HG03354 (cell line): ENCODE results near the gene NIP7.
"Not testable (repeated sequence)": the region's sequence is repeated elsewhere in the genome, so short reads cannot be mapped to it uniquely, and the experiment has no call there.

Experiments
- ATAC-seq: cut with Tn5 transposase; IDR thresholded peaks from one replicate; pipeline ENCODE4 v1.9.1; 2021; ENCODE audit warnings: mild to moderate bottlenecking; ENCODE audit not compliant: unreplicated experiment, poor library complexity, severe bottlenecking

Gene NIP7

DNA sequence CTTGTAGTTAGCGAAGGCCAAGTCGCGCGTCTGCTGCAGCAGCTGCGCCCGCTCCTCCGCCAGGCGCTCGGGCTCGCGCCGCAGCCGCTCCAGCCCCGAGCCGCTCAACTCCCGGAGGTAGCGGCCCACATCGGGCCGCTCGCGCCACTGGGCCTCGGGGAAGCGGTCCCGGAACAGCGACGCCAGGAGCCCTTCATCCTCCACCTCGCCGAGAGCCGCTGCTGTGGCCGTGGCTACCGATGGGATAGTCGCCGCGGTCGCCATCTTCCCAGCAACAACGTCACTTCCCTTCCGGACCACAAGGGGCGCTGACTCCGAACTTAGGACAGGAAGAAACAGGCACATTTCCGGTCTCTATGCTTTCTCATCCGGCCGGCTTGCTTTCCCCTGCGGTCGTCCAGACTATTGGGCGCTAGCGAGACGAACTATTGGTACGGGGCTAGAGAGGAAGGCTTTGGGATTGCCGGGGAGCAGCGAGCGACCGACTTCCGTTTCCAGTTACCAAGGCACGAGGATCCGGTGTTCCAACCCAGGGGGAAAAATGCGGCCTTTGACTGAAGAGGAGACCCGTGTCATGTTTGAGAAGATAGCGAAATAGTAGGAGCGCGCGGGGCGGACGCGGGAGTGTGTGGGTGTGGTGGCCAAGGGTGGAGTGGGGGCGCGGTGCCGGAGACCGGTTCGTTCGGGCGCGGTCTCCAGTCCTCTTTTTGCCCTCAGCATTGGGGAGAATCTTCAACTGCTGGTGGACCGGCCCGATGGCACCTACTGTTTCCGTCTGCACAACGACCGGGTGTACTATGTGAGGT, at the start of gene NIP7, which contains the start of gene COG8:
Gene NIP7 (plus strand): TSS at position 484 of the 806 bp plus-strand sequence. CDS start 58 bp downstream, at position 542.
Gene COG8 (minus strand): TSS at position 276 of the 806 bp plus-strand sequence. CDS start 12 bp downstream, at position 264.
- ATAC-seq, result peak; percentile 93

DNA sequence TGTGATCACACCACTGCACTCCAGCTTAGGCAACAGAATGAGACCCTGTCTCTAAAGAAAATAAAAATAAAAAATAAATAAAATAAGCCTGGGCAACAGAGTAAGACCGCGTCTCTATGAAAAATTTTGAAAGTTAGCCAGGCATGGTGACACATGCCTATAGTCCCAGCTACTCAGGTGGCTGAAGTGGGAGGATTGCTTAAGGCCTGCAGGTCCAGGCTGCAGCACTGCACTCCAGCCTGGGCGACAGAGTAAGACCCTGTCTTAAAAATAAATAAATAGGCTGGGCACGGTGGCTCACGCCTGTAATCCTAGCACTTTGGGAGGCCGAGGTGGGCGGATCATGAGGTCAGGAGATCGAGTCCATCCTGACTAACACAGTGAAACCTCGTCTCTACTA, 47.9 kb upstream of the NIP7 start:
- ATAC-seq, result not testable (repeated sequence)

DNA sequence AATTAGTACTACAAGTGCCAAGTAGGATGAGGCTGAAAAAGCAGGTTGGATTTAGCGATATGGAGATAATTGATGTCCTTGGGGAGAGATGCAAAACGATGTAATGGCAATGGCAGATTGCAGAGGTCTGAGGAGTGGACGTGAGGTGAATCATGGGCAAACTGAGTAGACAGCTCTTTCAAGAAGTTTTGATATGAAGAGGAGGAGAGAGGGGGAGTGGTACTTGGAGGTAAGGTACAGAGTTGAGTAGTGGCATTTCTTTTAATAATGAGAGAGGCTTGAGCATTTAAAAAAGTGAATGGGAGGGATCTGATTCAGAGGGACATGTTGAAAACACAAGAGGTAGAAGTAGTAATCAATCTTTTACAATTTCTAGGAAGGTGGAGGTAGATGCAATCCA, 46.2 kb upstream of the NIP7 start:
- ATAC-seq, result no peak

DNA sequence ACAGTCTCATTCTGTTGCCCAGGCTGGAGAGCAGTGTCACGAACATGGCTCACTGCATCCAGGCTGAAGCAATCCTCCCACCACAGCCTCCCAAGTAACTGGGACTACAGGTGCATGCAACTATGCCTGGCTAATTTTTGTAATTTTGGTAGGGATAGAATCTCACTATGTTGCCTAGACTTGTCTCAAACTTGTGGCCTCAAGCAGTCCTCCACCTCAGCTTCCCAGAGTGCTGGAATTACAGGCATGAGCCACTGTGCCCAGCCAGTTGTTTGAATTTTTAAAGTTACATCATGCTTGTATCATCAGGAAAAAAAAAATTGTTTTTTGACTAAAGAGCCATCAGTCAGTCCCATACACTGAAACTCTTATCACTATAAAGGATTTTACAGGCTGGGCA, 45.5 kb upstream of the NIP7 start:
- no peak for ATAC-seq

DNA sequence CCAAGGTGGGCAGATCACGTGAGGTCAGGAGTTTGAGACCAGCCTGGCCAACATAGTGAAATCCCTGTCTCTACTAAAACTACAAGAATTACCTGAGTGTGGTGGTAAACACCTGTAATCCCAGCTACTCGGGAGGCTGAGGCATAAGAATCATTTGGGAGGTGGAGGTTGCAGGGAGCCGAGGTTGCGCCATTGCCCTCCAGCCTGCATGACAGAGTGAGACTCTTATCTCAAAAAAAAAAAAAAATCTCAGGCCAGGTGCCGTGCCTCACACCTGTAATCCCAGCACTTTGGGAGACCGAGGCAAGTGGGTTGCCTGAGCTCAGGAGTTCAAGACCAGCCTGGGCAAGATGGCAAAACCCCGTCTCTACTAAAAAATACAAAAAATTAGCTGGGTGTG, 42.8 kb upstream of the NIP7 start:
- not testable (repeated sequence) for ATAC-seq

DNA sequence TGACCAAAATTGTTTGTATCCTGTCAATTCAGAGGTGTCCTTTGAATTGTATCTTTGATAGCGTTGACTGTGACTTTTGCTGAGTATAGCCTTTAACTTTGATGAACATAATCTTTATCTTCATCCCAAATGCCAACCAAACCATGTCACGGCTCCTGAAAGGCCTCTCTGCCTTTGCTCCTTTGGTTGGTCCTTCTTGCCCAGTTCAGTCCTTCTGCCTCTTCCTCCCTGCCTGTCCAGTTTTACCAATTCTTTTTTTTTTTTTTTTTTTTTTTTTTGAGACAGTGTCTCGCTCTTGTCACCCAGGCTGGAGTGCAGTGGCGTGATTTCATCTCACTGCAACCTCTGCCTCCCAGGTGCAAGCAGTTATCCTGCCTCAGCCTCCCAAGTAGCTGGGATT, 41.3 kb upstream of the NIP7 start:
- ATAC-seq, result no peak

DNA sequence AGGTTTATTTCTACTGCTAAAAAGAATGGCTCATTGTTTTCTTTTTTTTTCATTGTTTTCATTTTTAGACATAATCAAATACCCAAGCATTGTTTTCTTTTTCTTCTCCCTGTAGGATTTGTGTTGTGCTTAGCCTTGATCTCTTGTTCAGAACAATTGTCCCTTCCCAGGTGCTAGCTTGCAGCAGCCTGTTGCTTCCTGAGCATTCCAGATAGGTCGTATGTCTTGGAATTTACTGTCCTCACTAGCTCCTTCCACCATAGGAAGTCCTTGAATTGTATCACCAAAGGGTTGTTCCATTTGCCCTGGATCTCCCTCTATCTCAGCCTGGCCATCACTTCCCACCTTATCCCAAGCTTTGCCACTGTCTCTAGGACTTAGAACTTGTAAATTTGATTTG, 38.4 kb upstream of the NIP7 start:
- ATAC-seq, result no peak

DNA sequence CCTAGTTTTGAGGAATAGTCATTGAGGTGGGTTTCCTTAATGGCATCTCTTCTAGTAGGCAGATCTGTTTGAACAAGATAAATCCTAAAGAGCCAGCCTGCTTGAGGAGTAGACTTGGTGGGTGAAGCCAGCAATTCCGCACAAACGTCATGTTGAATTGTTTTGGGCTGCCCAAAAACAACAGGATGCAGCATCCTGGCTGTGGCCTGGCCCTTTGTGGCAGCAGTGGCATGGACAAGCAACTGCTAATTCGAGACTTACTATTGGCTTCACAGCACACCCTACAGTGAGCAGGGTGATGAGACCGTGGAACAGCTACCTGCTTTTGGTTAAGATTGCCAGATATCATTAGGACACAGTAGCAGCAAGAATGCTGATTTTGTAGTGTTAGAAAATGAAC, 37.7 kb upstream of the NIP7 start:
- no peak for ATAC-seq

DNA sequence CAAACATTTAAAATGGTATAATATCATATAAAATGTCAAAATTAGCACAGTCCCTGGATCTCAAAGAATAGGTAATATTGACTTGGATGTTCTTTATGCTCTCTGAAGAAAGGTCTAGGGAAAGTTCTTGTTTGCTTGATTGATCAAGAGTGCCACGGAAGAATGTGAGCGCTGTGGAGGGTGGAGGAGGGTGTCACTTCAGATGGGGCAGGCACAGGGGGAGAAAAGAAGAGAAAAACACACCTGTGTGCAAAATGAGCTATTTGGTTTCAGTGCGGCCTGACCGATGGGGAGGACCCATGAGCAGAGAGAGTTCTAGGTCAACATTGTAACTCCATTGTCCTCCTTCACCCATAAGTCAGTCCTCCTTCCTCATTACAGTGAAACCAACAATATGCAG, 37.3 kb upstream of the NIP7 start:
- no peak for ATAC-seq

DNA sequence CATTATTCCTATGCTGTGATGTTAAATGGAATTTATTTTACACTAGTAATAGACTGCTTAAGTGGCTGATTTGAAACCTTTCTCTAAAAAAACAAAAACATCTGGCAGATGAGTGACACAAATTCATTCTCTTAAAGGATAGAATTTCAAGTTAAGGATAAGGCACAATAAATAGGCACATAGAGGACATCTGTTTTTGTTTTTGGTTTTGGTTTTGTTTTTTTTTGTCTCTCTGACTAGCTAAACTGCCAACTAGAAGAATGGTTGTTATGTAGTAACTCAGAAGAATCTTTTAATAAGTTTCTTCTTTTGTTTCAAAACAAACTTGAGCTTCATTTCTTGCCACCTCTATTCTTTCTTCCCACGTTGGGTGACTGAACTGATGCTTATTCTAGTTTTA, 33.5 kb upstream of the NIP7 start:
- ATAC-seq, result no peak

DNA sequence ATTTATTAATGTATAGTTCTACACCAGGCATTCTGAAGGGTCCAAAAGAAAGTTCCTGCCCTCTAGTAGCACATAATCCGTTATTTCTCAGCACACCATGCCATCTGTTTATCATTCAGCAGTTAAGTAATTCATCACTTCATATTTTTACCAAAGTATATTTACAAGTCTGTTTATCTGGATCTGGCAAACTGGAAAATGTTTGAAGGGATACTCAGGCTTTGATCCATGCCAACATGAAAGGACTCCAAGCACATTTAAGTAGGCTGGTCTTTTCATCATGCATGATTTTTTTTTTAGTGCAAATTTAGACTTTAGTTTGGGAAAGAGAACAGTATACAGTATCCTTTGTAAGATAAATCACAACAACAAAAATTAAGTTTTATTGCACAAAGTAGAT, 32.5 kb upstream of the NIP7 start:
- ATAC-seq, result no peak

DNA sequence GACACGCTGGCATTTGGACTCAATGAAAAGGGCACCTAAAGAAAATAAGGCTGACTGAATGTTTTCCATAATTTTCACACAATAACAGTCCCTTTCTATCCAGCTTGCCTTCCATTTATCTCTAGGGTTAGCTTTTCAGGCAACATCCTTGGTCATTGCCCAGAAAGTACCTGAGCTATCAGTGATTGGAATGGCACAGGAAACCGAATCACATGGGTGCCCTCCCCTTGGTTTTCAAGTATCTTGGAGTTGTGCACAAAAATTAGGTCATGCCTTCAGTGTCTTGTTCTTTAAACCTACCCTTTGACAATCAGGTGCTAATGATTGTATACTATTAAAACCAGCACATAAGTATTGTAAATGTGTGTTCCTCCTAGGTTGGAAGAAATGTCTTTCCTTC, 31.7 kb upstream of the NIP7 start:
- no peak for ATAC-seq

DNA sequence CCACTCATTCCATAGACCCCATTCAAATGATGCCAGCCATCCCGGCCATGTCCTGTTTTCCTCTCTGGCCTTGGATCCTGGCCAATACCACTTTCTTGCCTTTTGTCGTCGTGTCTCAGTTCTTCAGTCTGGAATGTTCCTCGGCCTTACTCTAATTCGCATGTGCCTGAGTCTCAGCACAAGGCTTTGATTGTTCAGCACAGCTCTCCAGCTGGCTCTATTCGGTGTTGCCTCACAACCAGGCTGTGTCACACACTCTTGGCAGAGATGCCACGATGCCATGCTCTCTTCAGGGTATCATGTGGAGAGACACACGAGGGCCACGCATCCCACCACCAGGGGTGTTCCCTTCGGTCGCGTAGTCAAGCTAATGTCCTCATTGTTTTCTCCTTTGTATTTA, 30.3 kb upstream of the NIP7 start:
- ATAC-seq, result no peak

DNA sequence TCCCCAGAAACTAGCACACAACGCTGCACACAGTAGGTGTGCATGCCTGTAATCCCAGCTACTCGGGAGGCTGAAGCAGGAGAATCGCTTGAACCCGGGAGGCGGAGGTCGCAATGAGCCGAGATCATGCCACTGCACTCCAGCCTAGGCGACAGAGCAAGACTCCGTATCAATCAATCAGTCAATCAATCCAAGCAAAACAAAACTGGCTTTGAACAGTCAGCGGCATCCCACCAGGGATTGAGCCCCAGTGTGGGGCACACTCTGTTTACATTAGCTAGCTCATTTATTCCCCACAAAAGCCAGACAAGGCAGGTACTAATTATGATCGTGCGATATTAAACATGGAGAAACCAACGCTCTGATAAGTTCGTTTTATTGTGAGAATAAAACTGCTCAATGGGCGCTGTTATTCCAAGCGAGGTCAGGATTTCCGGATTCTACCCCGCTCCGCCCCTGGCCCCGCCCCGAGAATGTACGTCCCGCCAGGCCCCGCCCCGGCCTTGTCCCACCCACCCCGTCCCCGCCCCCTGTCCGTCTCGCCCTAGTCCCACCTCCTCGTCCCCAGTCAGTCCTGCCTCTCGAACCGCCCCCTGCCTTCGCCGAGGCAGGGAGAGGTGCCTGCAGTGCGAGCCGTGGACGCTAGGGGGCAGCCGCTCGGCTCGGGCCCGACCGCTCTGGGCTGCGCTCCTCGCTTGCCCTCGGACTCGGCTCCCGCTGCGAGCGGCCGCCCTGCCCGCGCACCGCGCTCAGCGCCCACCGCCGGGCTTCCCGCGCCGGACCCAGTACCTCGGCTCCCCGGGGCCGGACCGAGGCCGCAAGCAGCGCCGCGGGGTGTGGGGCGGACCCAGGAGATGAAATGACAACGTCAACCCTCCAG, 28.7 kb upstream of the NIP7 start, which contains the start of gene VPS4A:
Gene VPS4A (plus strand): TSS at position 698 of the 880 bp plus-strand sequence. CDS start 162 bp downstream, at position 860.
- peak; percentile 97 for ATAC-seq

DNA sequence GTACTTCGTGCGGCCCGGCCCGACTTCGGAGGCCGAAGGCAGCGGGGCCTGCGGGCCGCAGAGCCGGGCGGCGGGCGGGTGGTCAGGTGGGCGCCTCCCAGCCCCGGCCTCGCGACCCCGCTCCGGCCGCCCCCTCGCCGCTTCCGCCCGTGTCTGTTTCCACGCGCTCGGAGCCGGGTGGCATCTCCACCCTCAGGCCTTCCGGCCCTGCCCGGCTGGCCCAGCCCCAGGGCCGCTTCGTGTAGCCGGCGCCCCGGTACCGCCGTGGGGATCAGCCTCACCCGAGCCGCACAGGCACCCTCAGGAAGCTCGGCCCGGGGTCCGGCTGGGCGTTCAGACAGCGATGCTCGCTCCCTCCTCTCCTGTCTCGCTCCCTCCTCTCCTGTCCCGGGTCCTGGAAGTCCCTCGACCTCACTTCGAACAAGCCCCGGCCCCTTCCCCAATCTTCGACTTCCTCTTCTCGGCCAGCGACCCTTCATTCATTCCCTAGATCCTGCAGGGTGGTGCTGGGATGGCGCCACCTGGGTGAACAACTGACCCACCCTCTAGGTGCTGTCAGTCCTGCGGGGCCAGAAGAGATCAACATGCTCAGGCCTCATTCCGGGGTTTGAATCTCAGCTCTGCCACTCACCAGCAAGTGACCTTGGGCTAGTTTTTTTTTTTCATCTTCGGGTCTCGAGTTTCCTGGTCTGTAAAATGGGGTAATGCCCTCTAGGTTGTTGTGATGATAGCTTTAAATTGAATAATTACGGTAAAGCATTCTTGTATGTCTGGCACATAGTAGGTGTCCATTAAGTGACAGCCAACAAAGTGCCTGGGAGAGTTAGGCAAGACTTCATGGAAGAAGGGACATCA, 27.8 kb upstream of the NIP7 start:
- ATAC-seq, result peak; percentile 55

DNA sequence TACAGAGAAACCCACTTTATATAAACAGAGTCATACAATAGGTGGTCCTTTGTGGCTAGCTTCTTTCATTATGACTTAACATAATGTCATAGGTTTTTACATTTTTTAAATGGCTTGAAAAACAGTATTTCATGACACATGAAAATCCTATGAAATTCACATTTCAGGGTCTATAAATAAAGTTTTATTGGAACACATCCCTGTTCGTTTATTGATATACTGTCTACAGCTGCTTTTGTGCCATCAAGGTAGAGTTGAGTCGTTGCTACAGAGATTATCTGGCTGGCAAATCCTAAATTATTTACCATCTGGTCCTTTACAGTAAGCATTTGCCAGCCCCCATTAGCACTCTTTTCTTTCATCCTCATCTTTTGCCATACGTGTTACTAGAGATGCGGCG, 26.1 kb upstream of the NIP7 start:
- ATAC-seq, result no peak

DNA sequence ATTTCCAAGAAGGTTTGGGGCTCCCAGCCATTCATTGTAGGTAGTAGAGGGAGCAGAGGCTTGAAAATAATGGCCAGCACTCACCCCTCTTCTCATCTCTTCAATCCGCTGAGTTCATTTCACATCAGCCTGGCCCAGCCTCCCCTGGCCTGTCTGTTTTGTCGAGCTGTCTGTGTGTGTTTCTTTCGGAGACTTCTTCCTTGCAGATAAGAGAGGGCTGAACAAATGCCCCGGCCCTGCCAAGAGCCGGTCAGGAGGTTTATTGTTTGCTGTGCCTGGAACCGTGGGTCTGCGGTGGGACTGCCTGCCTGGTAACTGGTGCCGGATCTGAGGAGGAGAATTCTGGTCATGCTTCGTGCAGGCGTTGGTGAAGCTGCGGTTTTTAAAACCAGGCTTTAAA, 25.0 kb upstream of the NIP7 start:
- no peak for ATAC-seq

DNA sequence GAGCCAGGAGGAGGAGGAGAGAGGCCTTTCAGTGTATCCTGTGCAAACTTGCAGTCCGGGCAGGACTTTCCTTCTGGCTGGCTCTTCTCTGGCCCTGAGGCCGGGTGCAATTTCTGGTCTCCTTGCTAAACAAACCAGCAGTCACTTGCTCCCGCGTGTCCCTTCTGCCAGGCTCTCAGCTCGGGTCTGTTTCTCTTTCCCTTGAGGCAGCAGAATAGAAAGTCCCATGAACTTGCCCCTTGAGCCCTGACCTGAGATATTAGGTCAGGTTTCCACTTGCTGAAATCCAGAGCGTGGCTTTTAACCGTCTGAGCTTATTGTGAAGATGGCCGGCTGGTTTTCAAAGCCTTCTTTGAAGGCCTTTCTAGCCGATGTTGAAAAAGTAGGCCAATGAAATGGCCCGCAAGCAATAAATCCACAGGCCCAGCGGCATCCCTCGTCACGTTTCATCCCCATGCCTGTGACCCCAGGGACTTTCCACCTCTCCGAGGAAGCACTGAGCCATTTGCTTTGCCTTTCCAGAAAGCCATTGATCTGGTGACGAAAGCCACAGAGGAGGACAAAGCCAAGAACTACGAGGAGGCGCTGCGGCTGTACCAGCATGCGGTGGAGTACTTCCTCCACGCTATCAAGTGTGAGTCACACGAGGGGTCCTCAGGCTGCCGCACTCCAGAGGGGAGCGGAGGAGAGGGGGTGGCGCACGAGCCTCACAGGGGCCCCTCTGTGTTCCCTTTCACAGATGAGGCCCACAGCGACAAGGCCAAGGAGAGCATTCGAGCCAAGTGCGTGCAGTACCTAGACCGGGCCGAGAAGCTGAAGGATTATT, 23.9 kb upstream of the NIP7 start:
- no peak for ATAC-seq

DNA sequence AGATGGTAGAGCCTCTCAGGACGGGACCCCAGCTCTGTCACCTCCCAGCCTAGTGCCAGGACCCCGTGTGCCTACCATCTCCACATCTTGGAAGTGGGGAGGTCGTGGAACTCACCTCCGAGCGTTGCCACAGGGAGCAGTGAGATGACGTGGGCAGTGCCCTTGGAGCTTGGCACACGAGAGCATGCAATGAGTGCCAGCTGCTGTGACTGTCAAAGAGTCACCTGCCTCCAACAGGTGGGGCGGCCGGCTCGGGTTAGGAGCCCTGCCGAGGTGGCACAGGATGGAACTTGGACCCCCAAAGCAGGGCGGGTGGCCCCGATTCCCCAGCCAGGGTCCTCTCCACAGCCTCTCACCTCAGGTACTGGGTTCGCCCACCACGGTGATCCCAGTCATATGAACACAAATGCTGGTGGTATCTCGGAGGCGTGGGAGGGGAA, 23.0 kb upstream of the NIP7 start:
- no peak for ATAC-seq
